HepG2 (cell line): Measurements from ENCODE around the gene USP5. TPM values are rescaled to one million over a fixed set of nuclear protein-coding genes. Genes with fewer than 3 reads are reported as not detected.

Experiments used
- AKAP8 ChIP-seq: sonication (generic); formaldehyde crosslinking; IDR thresholded peaks from 2 replicates; pipeline ENCODE4 v1.5.1; 2020; ENCODE audit warnings: mild to moderate bottlenecking, missing genetic modification reagents
- CEBPB ChIP-seq: IDR thresholded peaks from 2 replicates; pipeline ENCODE4 v1.6.1; 2011; ENCODE audit warnings: low read depth, low read length, improper control_type of control experiment, borderline replicate concordance
- HOXA3 ChIP-seq: sonication (generic); formaldehyde crosslinking; IDR thresholded peaks from 2 replicates; pipeline ENCODE4 v1.5.0; 2020; ENCODE audit warnings: missing genetic modification reagents
- IKZF4 ChIP-seq: sonication (generic); formaldehyde crosslinking; IDR thresholded peaks from 2 replicates; pipeline ENCODE4 v1.5.1; 2020; ENCODE audit warnings: borderline replicate concordance, mild to moderate bottlenecking, low read depth, missing genetic modification reagents; ENCODE audit errors: not compliant biosample characterization
- KDM2A ChIP-seq: sonication (generic); formaldehyde crosslinking; IDR thresholded peaks from 2 replicates; pipeline ENCODE4 v1.4.0; 2020; ENCODE audit warnings: low read depth, missing genetic modification reagents, borderline replicate concordance
- PITX1 ChIP-seq: sonication (generic); formaldehyde crosslinking; IDR thresholded peaks from 2 replicates; pipeline ENCODE4 v1.5.1; 2020; ENCODE audit warnings: mild to moderate bottlenecking, missing genetic modification reagents
- TMF1 ChIP-seq: sonication (generic); formaldehyde crosslinking; IDR thresholded peaks from 2 replicates; pipeline ENCODE4 v1.8.1; 2022; ENCODE audit warnings: low read depth, missing genetic modification reagents
- ZNF12 ChIP-seq: sonication (generic); formaldehyde crosslinking; IDR thresholded peaks from 2 replicates; pipeline ENCODE4 v1.5.0; 2020; ENCODE audit warnings: missing genetic modification reagents
- ZNF24 ChIP-seq: fragments of 450-650 bp; IDR thresholded peaks from 2 replicates; pipeline ENCODE4 v1.6.1; 2017; ENCODE audit warnings: antibody characterized with exemption, mild to moderate bottlenecking
- ZNF33A ChIP-seq: sonication (generic); formaldehyde crosslinking; IDR thresholded peaks from 2 replicates; pipeline ENCODE4 v1.5.1; 2020; ENCODE audit warnings: missing genetic modification reagents, mild to moderate bottlenecking, moderate library complexity, borderline replicate concordance
- ZNF619 ChIP-seq: sonication (generic); formaldehyde crosslinking; IDR thresholded peaks from 2 replicates; pipeline ENCODE4 v1.4.0; 2020; ENCODE audit warnings: mild to moderate bottlenecking, missing genetic modification reagents
- polyA plus RNA-seq, 8 experiments: library from polyadenylated mRNA; depleted of rRNA in 3 of 8; stranded (reverse) in 7 of 8; unstranded in 1 of 8; fragments of >200 nt; fragmentation: Illumina TruSeq in 4 of 8; extraction: Trizol in 4 of 8; gene quantifications; 2 replicates each; pipeline versions ENCODE4 v1.2.1 to v1.2.3, GENCODE V29; 2011 to 2016; ENCODE audit warnings: low read depth in 4 of 8, missing spikeins in 1 of 8, mixed read lengths in 1 of 8; ENCODE audit not compliant: insufficient read depth in 1 of 8
- total RNA-seq, 5 experiments: library from RNA; depleted of rRNA; stranded (reverse); fragments of >200 nt; fragmentation: Illumina TruSeq; extraction: Trizol; gene quantifications; 2 replicates each; pipeline ENCODE4 v1.2.3, GENCODE V29; 2016; ENCODE audit warnings: low read depth in 1 of 5
- TF ChIP-seq, protein P1 (sequence below): sonication (generic); formaldehyde crosslinking; IDR thresholded peaks from 2 replicates; pipeline ENCODE4 v1.4.0; 2020; ENCODE audit warnings: missing genetic modification reagents
- TF ChIP-seq, protein P2 (sequence below): IDR thresholded peaks from 2 replicates; pipeline ENCODE4 v1.6.1; 2016; ENCODE audit warnings: missing genetic modification reagents, missing compliant biosample characterization
- TF ChIP-seq, protein P3 (sequence below): IDR thresholded peaks from 2 replicates; pipeline ENCODE4 v1.6.1; 2016
- TF ChIP-seq, protein P4 (sequence below): sonication (generic); formaldehyde crosslinking; IDR thresholded peaks from 2 replicates; pipeline ENCODE4 v1.4.0; 2020; ENCODE audit warnings: mild to moderate bottlenecking, missing genetic modification reagents
- TF ChIP-seq, protein P5 (sequence below), 2 experiments: sonication (generic) in 1 of 2; formaldehyde crosslinking in 1 of 2; IDR thresholded peaks; 2 replicates each; pipeline versions ENCODE4 v1.6.1 to v1.9.0; 2014 to 2022; ENCODE audit warnings: antibody characterized with exemption in 1 of 2, borderline replicate concordance in 1 of 2, inconsistent platforms in 1 of 2, low read depth in 1 of 2, missing genetic modification reagents in 1 of 2

Gene USP5
- total and polyA plus RNA-seq, 2 of the 13 experiments (the other 11 are each of a cell fraction or from before 2014, with no cell fraction given): 39.6 to 56.0 TPM

DNA sequence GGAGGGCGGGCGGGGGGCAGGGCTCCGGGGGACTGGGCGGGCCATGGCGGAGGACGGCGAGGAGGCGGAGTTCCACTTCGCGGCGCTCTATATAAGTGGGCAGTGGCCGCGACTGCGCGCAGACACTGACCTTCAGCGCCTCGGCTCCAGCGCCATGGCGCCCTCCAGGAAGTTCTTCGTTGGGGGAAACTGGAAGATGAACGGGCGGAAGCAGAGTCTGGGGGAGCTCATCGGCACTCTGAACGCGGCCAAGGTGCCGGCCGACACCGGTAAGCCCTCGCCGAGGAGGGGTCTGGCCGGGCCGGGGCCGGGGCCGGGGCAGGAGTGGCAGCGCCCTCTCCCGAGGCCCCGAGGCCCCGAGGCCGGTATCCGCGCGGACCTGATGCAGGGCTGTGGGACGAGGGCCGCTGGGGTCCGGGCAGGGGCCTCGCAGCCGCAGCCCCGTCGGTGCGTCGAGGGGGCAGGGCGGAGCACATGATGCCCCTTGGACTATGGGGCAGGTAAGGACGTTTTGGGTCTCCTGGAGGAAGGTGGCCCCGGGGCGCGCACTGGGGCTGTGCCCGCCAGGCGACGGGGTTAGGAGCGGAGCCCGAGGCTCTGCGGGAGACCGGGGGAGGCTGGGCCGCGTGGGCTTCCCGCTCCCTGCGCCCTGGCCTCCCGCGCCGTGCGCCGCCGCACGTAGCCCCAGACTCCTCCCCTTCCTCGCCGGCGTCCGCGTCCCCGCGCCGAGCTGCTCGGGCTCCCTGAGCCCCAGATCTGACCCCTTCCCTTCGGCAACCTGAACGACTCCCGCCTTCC, 15.7 kb downstream of the USP5 start, which contains the start of gene TPI1 (continued):
- TF ChIP-seq, protein P1, sequence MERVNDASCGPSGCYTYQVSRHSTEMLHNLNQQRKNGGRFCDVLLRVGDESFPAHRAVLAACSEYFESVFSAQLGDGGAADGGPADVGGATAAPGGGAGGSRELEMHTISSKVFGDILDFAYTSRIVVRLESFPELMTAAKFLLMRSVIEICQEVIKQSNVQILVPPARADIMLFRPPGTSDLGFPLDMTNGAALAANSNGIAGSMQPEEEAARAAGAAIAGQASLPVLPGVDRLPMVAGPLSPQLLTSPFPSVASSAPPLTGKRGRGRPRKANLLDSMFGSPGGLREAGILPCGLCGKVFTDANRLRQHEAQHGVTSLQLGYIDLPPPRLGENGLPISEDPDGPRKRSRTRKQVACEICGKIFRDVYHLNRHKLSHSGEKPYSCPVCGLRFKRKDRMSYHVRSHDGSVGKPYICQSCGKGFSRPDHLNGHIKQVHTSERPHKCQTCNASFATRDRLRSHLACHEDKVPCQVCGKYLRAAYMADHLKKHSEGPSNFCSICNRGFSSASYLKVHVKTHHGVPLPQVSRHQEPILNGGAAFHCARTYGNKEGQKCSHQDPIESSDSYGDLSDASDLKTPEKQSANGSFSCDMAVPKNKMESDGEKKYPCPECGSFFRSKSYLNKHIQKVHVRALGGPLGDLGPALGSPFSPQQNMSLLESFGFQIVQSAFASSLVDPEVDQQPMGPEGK (CRISPR knock-in tag): no peak; the same call in 1 of the 2 replicates
- TF ChIP-seq, protein P2, sequence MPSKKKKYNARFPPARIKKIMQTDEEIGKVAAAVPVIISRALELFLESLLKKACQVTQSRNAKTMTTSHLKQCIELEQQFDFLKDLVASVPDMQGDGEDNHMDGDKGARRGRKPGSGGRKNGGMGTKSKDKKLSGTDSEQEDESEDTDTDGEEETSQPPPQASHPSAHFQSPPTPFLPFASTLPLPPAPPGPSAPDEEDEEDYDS (CRISPR knock-in tag): peak; percentile 96
- TF ChIP-seq AKAP8 (CRISPR knock-in tag) (peak; percentile 94; the same call in 1 of the 2 replicates), ZNF619 (CRISPR knock-in tag) (no peak), IKZF4 (CRISPR knock-in tag) (no peak), TMF1 (peak; percentile 87), KDM2A (CRISPR knock-in tag) (peak; percentile 78), HOXA3 (CRISPR knock-in tag) (no peak), PITX1 (peak; percentile 45; the same call in 1 of the 2 replicates), ZNF12 (CRISPR knock-in tag) (0 out of 2 replicates have a peak, but pooled peaks have one; percentile 22), ZNF24 (no peak), ZNF33A (CRISPR knock-in tag) (no peak), CEBPB (no peak)
- TF ChIP-seq, protein P3, sequence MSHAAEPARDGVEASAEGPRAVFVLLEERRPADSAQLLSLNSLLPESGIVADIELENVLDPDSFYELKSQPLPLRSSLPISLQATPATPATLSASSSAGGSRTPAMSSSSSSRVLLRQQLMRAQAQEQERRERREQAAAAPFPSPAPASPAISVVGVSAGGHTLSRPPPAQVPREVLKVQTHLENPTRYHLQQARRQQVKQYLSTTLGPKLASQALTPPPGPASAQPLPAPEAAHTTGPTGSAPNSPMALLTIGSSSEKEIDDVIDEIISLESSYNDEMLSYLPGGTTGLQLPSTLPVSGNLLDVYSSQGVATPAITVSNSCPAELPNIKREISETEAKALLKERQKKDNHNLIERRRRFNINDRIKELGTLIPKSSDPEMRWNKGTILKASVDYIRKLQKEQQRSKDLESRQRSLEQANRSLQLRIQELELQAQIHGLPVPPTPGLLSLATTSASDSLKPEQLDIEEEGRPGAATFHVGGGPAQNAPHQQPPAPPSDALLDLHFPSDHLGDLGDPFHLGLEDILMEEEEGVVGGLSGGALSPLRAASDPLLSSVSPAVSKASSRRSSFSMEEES (CRISPR knock-in tag): peak; percentile 55; the same call in 1 of the 2 replicates
- TF ChIP-seq, protein P4, sequence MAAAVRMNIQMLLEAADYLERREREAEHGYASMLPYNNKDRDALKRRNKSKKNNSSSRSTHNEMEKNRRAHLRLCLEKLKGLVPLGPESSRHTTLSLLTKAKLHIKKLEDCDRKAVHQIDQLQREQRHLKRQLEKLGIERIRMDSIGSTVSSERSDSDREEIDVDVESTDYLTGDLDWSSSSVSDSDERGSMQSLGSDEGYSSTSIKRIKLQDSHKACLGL (CRISPR knock-in tag): peak; percentile 40; the same call in 1 of the 2 replicates
- TF ChIP-seq, protein P5, sequence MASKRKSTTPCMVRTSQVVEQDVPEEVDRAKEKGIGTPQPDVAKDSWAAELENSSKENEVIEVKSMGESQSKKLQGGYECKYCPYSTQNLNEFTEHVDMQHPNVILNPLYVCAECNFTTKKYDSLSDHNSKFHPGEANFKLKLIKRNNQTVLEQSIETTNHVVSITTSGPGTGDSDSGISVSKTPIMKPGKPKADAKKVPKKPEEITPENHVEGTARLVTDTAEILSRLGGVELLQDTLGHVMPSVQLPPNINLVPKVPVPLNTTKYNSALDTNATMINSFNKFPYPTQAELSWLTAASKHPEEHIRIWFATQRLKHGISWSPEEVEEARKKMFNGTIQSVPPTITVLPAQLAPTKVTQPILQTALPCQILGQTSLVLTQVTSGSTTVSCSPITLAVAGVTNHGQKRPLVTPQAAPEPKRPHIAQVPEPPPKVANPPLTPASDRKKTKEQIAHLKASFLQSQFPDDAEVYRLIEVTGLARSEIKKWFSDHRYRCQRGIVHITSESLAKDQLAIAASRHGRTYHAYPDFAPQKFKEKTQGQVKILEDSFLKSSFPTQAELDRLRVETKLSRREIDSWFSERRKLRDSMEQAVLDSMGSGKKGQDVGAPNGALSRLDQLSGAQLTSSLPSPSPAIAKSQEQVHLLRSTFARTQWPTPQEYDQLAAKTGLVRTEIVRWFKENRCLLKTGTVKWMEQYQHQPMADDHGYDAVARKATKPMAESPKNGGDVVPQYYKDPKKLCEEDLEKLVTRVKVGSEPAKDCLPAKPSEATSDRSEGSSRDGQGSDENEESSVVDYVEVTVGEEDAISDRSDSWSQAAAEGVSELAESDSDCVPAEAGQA (IDR thresholded peaks at IDR 0.05; ENCODE audit: low read depth): no peak
- TF ChIP-seq, protein P5 (CRISPR knock-in tag; IDR thresholded peaks at IDR 0.05; ENCODE audit: borderline replicate concordance): no peak; the same call in 1 of the 2 replicates
